HepG2 (cell line): ENCODE results near the gene TRIM10. TPM values are rescaled to one million over a fixed set of nuclear protein-coding genes. Genes with fewer than 3 reads are reported as not detected.

Source experiments
- ATAC-seq: fragments of 200-7000 bp; cut with Tn5 transposase; 3 replicates; pipeline ENCODE4 v1.9.1; 2020; ENCODE audit warnings: mild to moderate bottlenecking, moderate library complexity
- BruUV-seq: library from RNA; stranded (reverse); fragments of 400-500 nt; replicated peaks from 2 replicates; lab custom pipeline; 2021; lab: Mats Ljungman, UMichigan
- CTCF ChIA-PET: fragments of 300-600 bp; formaldehyde crosslinking; extraction: SDS; loops from one replicate; lab custom pipeline; 2021; ENCODE audit warnings: low total read pairs, inconsistent platforms, low intra/inter-chr PET ratio; lab: Yijun Ruan, JAX
- POLR2A ChIA-PET: fragments of 350-600 bp; sonication (Branson Sonifier 250); formaldehyde crosslinking; loops from one replicate; lab custom pipeline; 2020; ENCODE audit warnings: antibody characterized with exemption, inconsistent platforms; lab: Yijun Ruan, JAX
- DNase-seq: peaks from one replicate; pipeline ENCODE4 v3.0.0-alpha.2; 2015; ENCODE audit warnings: low spot score
- FAIRE-seq: peaks from 3 replicates; lab custom pipeline; 2011; peaks lifted over from hg19 to GRCh38; lab: Jason Lieb, UNC
- H2AFZ ChIP-seq: one replicate; pipeline ENCODE4 v1.6.1; 2011; ENCODE audit warnings: low read length, inconsistent platforms
- H3K27ac ChIP-seq: fragments of 300-600 bp; 3 replicates; pipeline ENCODE4 v1.8.0; 2011; ENCODE audit warnings: mixed run types, mild to moderate bottlenecking, mixed read lengths, low read length, inconsistent platforms; ENCODE audit not compliant: insufficient read depth; ENCODE audit errors: extremely low read length
- H3K27me3 ChIP-seq, 2 experiments: fragments of 200-600 bp in 1 of 2; 2 replicates in 1 of 2; 3 replicates in 1 of 2; pipeline versions ENCODE4 v1.6.0 to v1.8.0; 2011; ENCODE audit warnings: low read length in 2 of 2, mild to moderate bottlenecking in 2 of 2, moderate library complexity in 2 of 2, inconsistent platforms in 1 of 2; ENCODE audit not compliant: insufficient read depth in 2 of 2, control insufficient read depth in 1 of 2
- H3K36me3 ChIP-seq, 2 experiments: fragments of 200-600 bp in 1 of 2; replicated peaks in 1 of 2; 2 replicates in 1 of 2; 3 replicates in 1 of 2; pipeline versions ENCODE4 v1.5.1 to v1.8.0; 2011; ENCODE audit warnings: low read length in 2 of 2, inconsistent platforms in 1 of 2; ENCODE audit not compliant: insufficient read depth in 2 of 2, control insufficient read depth in 1 of 2
- H3K4me1 ChIP-seq: 2 replicates; pipeline ENCODE4 v1.5.1; 2012; ENCODE audit warnings: low read length, inconsistent platforms; ENCODE audit not compliant: insufficient read depth
- H3K4me2 ChIP-seq: 2 replicates; pipeline ENCODE4 v1.6.0; 2011; ENCODE audit warnings: low read depth, low read length, inconsistent platforms
- H3K4me3 ChIP-seq, 3 experiments: fragments of 200-600 bp in 1 of 3; sonication (generic), shearing (Covaris generic) in 1 of 3; replicated peaks in 1 of 3; 2 replicates each; pipeline ENCODE4 v1.5.1; 2011 to 2016; ENCODE audit warnings: low read length in 3 of 3, inconsistent platforms in 2 of 3, low read depth in 2 of 3, mild to moderate bottlenecking in 2 of 3, control low read depth in 1 of 3, mixed read lengths in 1 of 3; ENCODE audit not compliant: insufficient read depth in 1 of 3
- H3K79me2 ChIP-seq: one replicate; pipeline ENCODE4 v1.6.1; 2011; ENCODE audit warnings: low read length, inconsistent platforms; ENCODE audit not compliant: insufficient read depth
- H3K9ac ChIP-seq: 2 replicates; pipeline ENCODE4 v1.6.0; 2011; ENCODE audit warnings: mild to moderate bottlenecking, low read depth, low read length, inconsistent platforms; ENCODE audit not compliant: insufficient read depth
- H3K9me3 ChIP-seq: 2 replicates; pipeline ENCODE4 v1.5.1; 2012; ENCODE audit warnings: mild to moderate bottlenecking, low read length
- H4K20me1 ChIP-seq: 2 replicates; pipeline ENCODE4 v1.6.0; 2011; ENCODE audit warnings: inconsistent platforms, mild to moderate bottlenecking, low read length, moderate library complexity; ENCODE audit not compliant: insufficient read depth
- DDIT3 ChIP-seq: sonication (generic); formaldehyde crosslinking; IDR thresholded peaks from 2 replicates; pipeline ENCODE4 v1.4.0; 2020; ENCODE audit warnings: mild to moderate bottlenecking, missing genetic modification reagents
- EP300 ChIP-seq, 3 experiments: sonication (generic) in 1 of 3; formaldehyde crosslinking in 1 of 3; IDR thresholded peaks; 2 replicates each; pipeline versions ENCODE4 v1.5.1 to v1.6.1; 2011 to 2020; ENCODE audit warnings: low read depth in 2 of 3, low read length in 2 of 3, borderline replicate concordance in 1 of 3, improper control_type of control experiment in 1 of 3, mild to moderate bottlenecking in 1 of 3, missing genetic modification reagents in 1 of 3, moderate library complexity in 1 of 3
- HIVEP1 ChIP-seq: sonication (generic); formaldehyde crosslinking; IDR thresholded peaks from 2 replicates; pipeline ENCODE4 v1.4.0; 2020; ENCODE audit warnings: mild to moderate bottlenecking, missing genetic modification reagents
- SMARCE1 ChIP-seq: fragments of 450-650 bp; IDR thresholded peaks from 2 replicates; pipeline ENCODE4 v1.6.1; 2017; ENCODE audit warnings: borderline replicate concordance
- SMYD3 ChIP-seq: sonication (generic); formaldehyde crosslinking; IDR thresholded peaks from 2 replicates; pipeline ENCODE4 v1.8.1; 2023; ENCODE audit warnings: mild to moderate bottlenecking, missing genetic modification reagents
- SOX13 ChIP-seq, 3 experiments: fragments of 450-650 bp in 1 of 3; sonication (generic) in 1 of 3; formaldehyde crosslinking in 1 of 3; IDR thresholded peaks in 2 of 3; conservative IDR thresholded peaks in 1 of 3; 2 replicates each; pipeline versions ENCODE4 v1.5.0 to v1.6.1; 2016 to 2020; ENCODE audit warnings: antibody characterized with exemption in 1 of 3, mild to moderate bottlenecking in 1 of 3, missing compliant biosample characterization in 1 of 3, missing genetic modification reagents in 1 of 3, moderate library complexity in 1 of 3
- TRIM22 ChIP-seq: fragments of 450-650 bp; IDR thresholded peaks from 2 replicates; pipeline ENCODE4 v1.6.1; 2017
- ZNF207 ChIP-seq: fragments of 450-650 bp; IDR thresholded peaks from 2 replicates; pipeline ENCODE4 v1.6.1; 2016; ENCODE audit warnings: antibody characterized with exemption, borderline replicate concordance
- WGBS: methylation state at CpG from one replicate; pipeline ENCODE4 v1.1.6; 2017; ENCODE audit warnings: low lambda C conversion rate; 5-methylcytosine and 5-hydroxymethylcytosine counted together
- in situ Hi-C: cut with HindIII; loops from 2 replicates; pipeline ENCODE4 v1.10.0; 2017; ENCODE audit warnings: low pct_unique_long_range_greater_than_20kb; ENCODE audit not compliant: extremely low pct_ligation_motif_present
- intact Hi-C: fragments of 100-400 bp; cut with micrococcal nuclease; formaldehyde crosslinking; loops from one replicate; pipeline ENCODE4 v1.10.0; 2022; ENCODE audit not compliant: unreplicated experiment
- polyA plus RNA-seq, 8 experiments: library from polyadenylated mRNA; depleted of rRNA in 3 of 8; stranded (reverse) in 7 of 8; unstranded in 1 of 8; fragments of >200 nt; fragmentation: Illumina TruSeq in 4 of 8; extraction: Trizol in 4 of 8; gene quantifications; 2 replicates each; pipeline versions ENCODE4 v1.2.1 to v1.2.3, GENCODE V29; 2011 to 2016; ENCODE audit warnings: low read depth in 4 of 8, missing spikeins in 1 of 8, mixed read lengths in 1 of 8; ENCODE audit not compliant: insufficient read depth in 1 of 8
- total RNA-seq, 5 experiments: library from RNA; depleted of rRNA; stranded (reverse); fragments of >200 nt; fragmentation: Illumina TruSeq; extraction: Trizol; gene quantifications; 2 replicates each; pipeline ENCODE4 v1.2.3, GENCODE V29; 2016; ENCODE audit warnings: low read depth in 1 of 5

TRIM10 gene
- total and polyA plus RNA-seq, 2 of the 13 experiments (the other 11 are each of a cell fraction or from before 2014, with no cell fraction given), result 4.1 to 6.8 TPM

DNA sequence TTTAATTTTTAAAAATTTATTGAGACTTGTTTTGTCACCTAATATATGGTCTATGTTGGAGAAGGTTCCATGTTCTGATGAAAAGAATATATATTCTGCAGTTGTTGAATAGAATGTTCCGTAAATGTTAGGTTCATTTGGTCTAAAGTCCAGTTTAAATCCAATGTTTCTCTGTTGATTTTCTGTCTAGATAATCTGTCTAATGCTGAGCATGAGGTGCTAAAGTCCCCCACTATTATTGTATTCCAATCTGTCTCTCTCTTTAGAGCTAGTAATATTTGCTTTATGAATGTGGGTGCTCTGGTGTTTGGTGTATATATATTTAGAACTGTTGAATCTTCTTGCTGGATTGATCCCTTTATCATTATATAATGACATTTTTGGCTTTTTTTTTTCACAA lies 17.8 kb upstream of the TRIM10 start (continued):
- TF ChIP-seq EP300 (IDR thresholded peaks at IDR 0.05; ENCODE audit: low read depth in 2 of 2, low read length in 2 of 2), result peak in 1 of 2 experiments; percentile 10; a peak in 1 of 4 replicates
- no peak for TF ChIP-seq EP300 (CRISPR knock-in tag; IDR thresholded peaks at IDR 0.05; ENCODE audit: borderline replicate concordance)
- no peak for TF ChIP-seq SMYD3 (CRISPR knock-in tag)
- TF ChIP-seq TRIM22, result no peak
- TF ChIP-seq SOX13 (IDR thresholded peaks at IDR 0.05), result no peak
- peak in 1 of 2 experiments; percentile 53; a peak in 1 of 4 replicates for TF ChIP-seq SOX13 (CRISPR knock-in tag; conservative IDR thresholded peaks at IDR 0.05 in 1 of 2, IDR thresholded peaks at IDR 0.05 in 1 of 2)

DNA sequence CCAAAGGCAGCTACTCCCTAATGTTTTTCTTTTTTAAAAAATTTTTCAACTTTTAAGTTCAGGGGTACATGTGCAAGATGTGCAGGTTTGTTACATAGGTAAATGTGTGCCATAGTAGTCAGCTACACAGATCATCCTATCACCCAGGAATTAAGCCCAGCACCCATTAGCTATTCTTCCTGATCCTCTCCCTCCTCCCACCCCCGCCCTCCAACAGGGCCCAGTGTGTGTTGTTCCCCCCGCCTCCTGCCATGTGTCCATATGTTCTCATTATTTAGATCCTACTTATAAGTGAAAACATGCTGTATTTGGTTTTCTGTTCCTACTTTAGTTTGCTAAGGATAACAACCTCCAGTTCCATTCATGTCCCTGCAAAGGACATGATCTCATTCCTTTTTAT lies 14.8 kb upstream of the TRIM10 start:
- no peak for TF ChIP-seq HIVEP1 (CRISPR knock-in tag)
- no peak for TF ChIP-seq SMARCE1
- no peak for TF ChIP-seq DDIT3 (CRISPR knock-in tag)
- TF ChIP-seq ZNF207, result no peak
- FAIRE-seq (no peak), DNase-seq (no peak), ATAC-seq (no peak)
- 39% methylated on average over 2 of the region's 2 CpGs for WGBS
- Histone ChIP-seq H3K27me3 (peaks cover 0 to 1% of the 10 kb centered on the region in 2 experiments; a peak in 1 of 5 replicates), H3K4me3 (no peak overlapping the region), H3K9me3 (peaks cover 7% of the 10 kb centered on the region), H3K4me2 (no peak overlapping the region), H3K9ac (no peak overlapping the region), H2AFZ (no peak overlapping the region), H4K20me1 (no peaks in the 10 kb centered on the region), H3K27ac (no peak overlapping the region), H3K79me2 (no peaks in the 10 kb centered on the region), H3K4me1 (peaks cover 15% of the 10 kb centered on the region), H3K36me3 (peaks cover 2 to 11% of the 10 kb centered on the region in 2 experiments; a peak in 4 of 5 replicates)
- CTCF ChIA-PET, result no interaction called here
- BruUV-seq, result no TSS peak
- POLR2A ChIA-PET, result no interaction called here
- in situ Hi-C loops, result no loop called here
- intact Hi-C loops, result no loop called here
